ENCODE results near the gene MZF1. TPM values are rescaled to one million over a fixed set of nuclear protein-coding genes. Genes with fewer than 3 reads are reported as not detected.

Gene MZF1
- total and polyA plus RNA-seq, 9 of the 15 experiments (the other 6 are each of a cell fraction or from before 2014, with no cell fraction given), result 0.31 to 29.3 (median 11.5) TPM

DNA sequence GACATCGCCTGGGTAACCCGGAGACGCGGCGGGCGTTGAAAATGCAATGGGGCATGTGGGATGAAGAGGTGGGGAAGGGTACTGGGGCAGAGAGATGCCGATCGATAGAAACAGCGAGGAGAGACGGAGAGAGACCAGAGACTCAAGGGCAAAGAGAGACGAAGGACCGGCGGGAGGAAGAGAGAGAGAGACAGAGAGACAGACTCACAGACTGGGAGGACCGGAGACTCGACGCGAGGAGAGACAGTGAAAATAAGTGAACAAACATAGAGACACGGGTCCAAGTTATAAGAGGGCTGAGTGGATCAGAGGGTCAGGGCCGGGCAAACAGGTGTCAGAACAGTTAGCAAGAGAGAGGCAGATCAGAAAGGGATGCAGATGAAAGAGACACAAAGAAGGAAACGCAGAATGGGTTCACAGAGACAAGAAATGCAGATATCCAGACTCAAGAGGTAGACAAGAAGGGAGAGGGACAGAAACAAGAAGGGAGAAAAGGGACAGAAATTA is 576 bp upstream of the MZF1 start (continued):
- TF ChIP-seq, protein P1, sequence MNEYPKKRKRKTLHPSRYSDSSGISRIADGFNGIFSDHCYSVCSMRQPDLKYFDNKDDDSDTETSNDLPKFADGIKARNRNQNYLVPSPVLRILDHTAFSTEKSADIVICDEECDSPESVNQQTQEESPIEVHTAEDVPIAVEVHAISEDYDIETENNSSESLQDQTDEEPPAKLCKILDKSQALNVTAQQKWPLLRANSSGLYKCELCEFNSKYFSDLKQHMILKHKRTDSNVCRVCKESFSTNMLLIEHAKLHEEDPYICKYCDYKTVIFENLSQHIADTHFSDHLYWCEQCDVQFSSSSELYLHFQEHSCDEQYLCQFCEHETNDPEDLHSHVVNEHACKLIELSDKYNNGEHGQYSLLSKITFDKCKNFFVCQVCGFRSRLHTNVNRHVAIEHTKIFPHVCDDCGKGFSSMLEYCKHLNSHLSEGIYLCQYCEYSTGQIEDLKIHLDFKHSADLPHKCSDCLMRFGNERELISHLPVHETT (CRISPR knock-in tag; conservative IDR thresholded peaks at IDR 0.05 in 1 of 2, IDR thresholded peaks at IDR 0.05 in 1 of 2), result no peak
- TF ChIP-seq NCOA1 (IDR thresholded peaks at IDR 0.05; ENCODE audit: low read depth) (peak; percentile 22; the same call in 1 of the 2 replicates), HDGF (IDR thresholded peaks at IDR 0.05) (peak; percentile 80; the same call in 1 of the 2 replicates), MXI1 (IDR thresholded peaks at IDR 0.05; ENCODE audit: low read depth, low read length) (no peak), DPF2 (IDR thresholded peaks at IDR 0.05) (peak; percentile 8), DNMT1 (IDR thresholded peaks at IDR 0.05) (0 out of 2 replicates have a peak, but pooled peaks have one; percentile 54)
- TF ChIP-seq, protein P2, sequence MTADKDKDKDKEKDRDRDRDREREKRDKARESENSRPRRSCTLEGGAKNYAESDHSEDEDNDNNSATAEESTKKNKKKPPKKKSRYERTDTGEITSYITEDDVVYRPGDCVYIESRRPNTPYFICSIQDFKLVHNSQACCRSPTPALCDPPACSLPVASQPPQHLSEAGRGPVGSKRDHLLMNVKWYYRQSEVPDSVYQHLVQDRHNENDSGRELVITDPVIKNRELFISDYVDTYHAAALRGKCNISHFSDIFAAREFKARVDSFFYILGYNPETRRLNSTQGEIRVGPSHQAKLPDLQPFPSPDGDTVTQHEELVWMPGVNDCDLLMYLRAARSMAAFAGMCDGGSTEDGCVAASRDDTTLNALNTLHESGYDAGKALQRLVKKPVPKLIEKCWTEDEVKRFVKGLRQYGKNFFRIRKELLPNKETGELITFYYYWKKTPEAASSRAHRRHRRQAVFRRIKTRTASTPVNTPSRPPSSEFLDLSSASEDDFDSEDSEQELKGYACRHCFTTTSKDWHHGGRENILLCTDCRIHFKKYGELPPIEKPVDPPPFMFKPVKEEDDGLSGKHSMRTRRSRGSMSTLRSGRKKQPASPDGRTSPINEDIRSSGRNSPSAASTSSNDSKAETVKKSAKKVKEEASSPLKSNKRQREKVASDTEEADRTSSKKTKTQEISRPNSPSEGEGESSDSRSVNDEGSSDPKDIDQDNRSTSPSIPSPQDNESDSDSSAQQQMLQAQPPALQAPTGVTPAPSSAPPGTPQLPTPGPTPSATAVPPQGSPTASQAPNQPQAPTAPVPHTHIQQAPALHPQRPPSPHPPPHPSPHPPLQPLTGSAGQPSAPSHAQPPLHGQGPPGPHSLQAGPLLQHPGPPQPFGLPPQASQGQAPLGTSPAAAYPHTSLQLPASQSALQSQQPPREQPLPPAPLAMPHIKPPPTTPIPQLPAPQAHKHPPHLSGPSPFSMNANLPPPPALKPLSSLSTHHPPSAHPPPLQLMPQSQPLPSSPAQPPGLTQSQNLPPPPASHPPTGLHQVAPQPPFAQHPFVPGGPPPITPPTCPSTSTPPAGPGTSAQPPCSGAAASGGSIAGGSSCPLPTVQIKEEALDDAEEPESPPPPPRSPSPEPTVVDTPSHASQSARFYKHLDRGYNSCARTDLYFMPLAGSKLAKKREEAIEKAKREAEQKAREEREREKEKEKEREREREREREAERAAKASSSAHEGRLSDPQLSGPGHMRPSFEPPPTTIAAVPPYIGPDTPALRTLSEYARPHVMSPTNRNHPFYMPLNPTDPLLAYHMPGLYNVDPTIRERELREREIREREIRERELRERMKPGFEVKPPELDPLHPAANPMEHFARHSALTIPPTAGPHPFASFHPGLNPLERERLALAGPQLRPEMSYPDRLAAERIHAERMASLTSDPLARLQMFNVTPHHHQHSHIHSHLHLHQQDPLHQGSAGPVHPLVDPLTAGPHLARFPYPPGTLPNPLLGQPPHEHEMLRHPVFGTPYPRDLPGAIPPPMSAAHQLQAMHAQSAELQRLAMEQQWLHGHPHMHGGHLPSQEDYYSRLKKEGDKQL (CRISPR knock-in tag; IDR thresholded peaks at IDR 0.05; ENCODE audit: borderline replicate concordance), result no peak
- TF ChIP-seq, protein P3, sequence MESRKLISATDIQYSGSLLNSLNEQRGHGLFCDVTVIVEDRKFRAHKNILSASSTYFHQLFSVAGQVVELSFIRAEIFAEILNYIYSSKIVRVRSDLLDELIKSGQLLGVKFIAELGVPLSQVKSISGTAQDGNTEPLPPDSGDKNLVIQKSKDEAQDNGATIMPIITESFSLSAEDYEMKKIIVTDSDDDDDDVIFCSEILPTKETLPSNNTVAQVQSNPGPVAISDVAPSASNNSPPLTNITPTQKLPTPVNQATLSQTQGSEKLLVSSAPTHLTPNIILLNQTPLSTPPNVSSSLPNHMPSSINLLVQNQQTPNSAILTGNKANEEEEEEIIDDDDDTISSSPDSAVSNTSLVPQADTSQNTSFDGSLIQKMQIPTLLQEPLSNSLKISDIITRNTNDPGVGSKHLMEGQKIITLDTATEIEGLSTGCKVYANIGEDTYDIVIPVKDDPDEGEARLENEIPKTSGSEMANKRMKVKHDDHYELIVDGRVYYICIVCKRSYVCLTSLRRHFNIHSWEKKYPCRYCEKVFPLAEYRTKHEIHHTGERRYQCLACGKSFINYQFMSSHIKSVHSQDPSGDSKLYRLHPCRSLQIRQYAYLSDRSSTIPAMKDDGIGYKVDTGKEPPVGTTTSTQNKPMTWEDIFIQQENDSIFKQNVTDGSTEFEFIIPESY (CRISPR knock-in tag; IDR thresholded peaks at IDR 0.05), result peak; percentile 40; the same call in 1 of the 2 replicates
- TF ChIP-seq, protein P4, sequence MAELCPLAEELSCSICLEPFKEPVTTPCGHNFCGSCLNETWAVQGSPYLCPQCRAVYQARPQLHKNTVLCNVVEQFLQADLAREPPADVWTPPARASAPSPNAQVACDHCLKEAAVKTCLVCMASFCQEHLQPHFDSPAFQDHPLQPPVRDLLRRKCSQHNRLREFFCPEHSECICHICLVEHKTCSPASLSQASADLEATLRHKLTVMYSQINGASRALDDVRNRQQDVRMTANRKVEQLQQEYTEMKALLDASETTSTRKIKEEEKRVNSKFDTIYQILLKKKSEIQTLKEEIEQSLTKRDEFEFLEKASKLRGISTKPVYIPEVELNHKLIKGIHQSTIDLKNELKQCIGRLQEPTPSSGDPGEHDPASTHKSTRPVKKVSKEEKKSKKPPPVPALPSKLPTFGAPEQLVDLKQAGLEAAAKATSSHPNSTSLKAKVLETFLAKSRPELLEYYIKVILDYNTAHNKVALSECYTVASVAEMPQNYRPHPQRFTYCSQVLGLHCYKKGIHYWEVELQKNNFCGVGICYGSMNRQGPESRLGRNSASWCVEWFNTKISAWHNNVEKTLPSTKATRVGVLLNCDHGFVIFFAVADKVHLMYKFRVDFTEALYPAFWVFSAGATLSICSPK (IDR thresholded peaks at IDR 0.05; ENCODE audit: borderline replicate concordance), result peak; percentile 89
- TF ChIP-seq, protein P5, sequence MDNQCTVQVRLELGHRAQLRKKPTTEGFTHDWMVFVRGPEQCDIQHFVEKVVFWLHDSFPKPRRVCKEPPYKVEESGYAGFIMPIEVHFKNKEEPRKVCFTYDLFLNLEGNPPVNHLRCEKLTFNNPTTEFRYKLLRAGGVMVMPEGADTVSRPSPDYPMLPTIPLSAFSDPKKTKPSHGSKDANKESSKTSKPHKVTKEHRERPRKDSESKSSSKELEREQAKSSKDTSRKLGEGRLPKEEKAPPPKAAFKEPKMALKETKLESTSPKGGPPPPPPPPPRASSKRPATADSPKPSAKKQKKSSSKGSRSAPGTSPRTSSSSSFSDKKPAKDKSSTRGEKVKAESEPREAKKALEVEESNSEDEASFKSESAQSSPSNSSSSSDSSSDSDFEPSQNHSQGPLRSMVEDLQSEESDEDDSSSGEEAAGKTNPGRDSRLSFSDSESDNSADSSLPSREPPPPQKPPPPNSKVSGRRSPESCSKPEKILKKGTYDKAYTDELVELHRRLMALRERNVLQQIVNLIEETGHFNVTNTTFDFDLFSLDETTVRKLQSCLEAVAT (IDR thresholded peaks at IDR 0.05), result peak; percentile 18 to 45; a peak in 2 of 4 replicates

All from K562 (cell line).